GM23248 (cell line): ENCODE results near the gene PNMA5.

Source experiments
- EZH2 ChIP-seq: fragments of 200-600 bp; sonication (generic); IDR thresholded peaks from 2 replicates; pipeline ENCODE4 v1.6.1; 2018; ENCODE audit warnings: antibody characterized with exemption, mild to moderate bottlenecking; ENCODE audit not compliant: insufficient read depth, poor library complexity, severe bottlenecking
- EZH2phosphoT487 ChIP-seq: fragments of 200-600 bp; sonication (generic); IDR thresholded peaks from 2 replicates; pipeline ENCODE4 v1.6.1; 2018; ENCODE audit warnings: antibody characterized with exemption, moderate library complexity, mild to moderate bottlenecking, low read depth; ENCODE audit not compliant: insufficient read depth

- TF ChIP-seq EZH2 (no peak), EZH2phosphoT487 (no peak)
Measured at GRCh38 chrX:152950786-152951185, 43.1 kb downstream of the PNMA5 start.
